ENCODE data around the gene MAP3K12. TPM values are rescaled to one million over a fixed set of nuclear protein-coding genes. Genes with fewer than 3 reads are reported as not detected.
A peak's percentile ranks its signal among the peaks of the same experiment; 100 is the strongest.

MAP3K12 gene
- total RNA-seq, 1 donor, result 4.6 TPM

DNA sequence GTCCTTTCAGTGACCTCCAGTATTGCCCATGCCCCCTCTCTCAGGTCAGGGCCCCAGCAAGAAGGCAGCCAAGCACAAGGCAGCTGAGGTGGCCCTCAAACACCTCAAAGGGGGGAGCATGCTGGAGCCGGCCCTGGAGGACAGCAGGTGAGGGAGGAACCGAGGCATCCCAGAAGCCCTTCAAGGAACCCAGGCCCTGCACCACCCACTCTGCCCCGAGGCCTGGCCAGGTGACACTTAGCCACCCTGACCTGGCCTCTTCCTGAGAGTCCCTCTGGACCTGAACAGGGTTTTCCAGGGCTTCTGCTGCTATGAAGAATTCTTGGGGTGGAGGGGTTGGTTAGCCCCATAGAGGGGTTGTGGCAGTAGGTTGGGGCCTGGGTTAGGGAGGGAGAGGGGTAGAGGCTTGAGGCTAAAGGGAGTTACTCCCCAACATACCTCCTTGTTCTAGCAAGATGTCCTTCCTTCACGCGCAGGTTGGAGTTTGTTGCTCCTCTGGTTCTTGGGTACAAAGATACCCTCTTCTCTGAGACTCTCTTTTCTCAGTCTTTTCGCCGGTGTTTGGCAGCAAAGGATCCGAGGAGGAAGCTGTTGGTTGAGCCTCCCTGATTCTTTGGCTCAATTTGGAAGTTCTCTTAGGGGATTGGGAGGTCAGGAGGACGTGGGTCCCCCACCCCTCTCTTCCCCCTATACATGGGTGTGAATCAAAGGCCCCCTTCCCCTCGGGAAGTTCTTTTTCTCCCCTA, 3.9 kb upstream of the MAP3K12 start:
- no peaks in the 10 kb centered on the region for H3K27me3 ChIP-seq (ENCODE audit: insufficient read depth, low read length)

DNA sequence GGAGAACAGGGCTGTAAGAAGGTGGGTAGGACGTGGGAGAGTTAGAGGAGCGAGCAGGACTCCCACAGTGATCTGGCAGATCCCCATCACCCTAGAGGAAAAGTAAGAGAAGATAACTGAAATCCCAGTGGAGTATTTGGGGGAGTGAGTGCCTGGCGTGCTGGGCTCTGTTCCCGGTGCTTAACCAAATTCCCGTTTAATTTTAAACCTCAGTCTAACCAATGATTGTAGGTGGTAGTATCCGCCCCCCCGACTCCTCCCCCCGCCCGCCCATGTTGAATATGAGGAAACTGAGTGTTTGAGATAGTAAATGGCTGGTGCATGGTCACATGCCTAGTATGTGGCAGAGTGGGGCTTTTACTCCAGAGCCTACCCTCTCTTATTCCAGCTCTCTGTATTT, 3.1 kb upstream of the MAP3K12 start:
- Histone ChIP-seq H3K4me3 (ENCODE audit: low read length) (no peak overlapping the region), H3K9me3 (ENCODE audit: low read depth, low read length) (no peaks in the 10 kb centered on the region), H3K4me1 (ENCODE audit: insufficient read depth, low read length) (peaks cover 33% of the 10 kb centered on the region), H3K27me3 (ENCODE audit: insufficient read depth, low read length) (no peaks in the 10 kb centered on the region)

More for the DNA sequence above, 3.9 kb upstream of the MAP3K12 start:
- Histone ChIP-seq H3K9me3 (ENCODE audit: low read depth, low read length) (no peaks in the 10 kb centered on the region), H3K4me1 (ENCODE audit: insufficient read depth, low read length) (peaks cover 33% of the 10 kb centered on the region), H3K4me3 (ENCODE audit: low read length) (no peak overlapping the region)

DNA sequence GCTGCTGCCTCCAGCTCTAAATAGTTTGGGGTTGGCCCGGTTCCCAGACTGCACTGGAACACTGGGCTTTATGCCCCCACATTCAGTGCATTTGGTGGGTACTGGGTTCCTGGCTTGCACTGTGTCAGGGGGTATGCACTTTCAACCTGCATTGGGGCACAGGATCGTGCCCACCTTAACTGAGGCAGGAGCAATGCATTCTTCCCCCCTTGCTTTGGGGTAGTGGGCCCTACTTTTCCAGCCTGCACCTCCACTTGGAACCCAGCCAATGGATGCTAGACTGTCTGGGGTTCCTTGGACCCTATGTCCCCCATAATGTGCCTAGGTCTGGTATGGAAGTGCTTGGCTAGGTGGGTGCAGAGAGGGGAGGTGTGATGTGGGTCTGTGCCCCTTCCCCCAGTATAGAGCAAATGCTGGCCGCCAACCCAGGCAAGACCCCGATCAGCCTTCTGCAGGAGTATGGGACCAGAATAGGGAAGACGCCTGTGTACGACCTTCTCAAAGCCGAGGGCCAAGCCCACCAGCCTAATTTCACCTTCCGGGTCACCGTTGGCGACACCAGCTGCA, 2.4 kb upstream of the MAP3K12 start:
- Histone ChIP-seq H3K4me1 (ENCODE audit: insufficient read depth, low read length) (peaks cover 36% of the 10 kb centered on the region), H3K27me3 (ENCODE audit: insufficient read depth, low read length) (no peaks in the 10 kb centered on the region), H3K9me3 (ENCODE audit: low read depth, low read length) (no peaks in the 10 kb centered on the region), H3K4me3 (ENCODE audit: low read length) (peak overlapping the region; percentile 60)

DNA sequence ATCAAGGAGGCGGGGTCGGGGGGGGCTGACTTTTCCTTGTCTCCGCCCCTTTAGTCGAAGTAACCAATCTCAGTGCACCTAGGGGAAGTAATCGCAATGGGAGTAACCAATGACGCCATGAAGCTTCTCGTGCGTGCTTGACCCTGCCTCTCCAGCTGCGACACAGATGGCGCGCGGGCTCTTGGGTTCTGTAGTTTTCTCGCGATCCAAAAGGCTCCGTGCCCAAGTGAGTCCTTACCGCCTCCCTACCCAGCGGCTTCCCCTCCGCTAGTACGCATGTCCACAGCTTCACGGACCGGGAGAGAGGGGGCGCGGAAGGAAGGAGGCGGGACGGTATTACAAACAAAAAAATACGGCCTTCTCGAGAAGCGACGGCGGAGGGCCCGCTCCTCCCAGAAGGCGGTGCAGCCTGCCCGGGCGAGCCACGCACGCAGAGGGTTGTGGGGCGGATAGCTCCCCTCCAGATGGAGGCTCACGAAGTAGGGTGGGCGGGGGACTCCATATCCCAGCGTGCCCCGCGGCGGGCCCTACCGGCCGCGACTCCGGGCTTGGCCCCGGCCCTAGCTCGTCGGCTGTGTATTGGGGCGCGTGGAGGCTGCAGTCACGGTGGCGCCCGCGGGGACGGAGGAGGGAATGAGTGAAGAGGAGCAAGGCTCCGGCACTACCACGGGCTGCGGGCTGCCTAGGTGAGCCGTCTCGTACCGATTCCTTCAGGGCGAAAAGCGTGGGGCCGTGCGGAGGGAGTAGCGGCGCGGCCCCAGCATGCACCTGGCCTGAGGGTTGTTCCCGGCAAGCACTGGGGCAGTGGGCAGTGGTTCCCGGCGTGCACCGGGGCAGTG, 1.7 kb upstream of the MAP3K12 start, which contains the start of gene TARBP2:
Gene TARBP2, plus strand, starts transcription at position 508 of the 839 bp plus-strand sequence. Its CDS starts 126 bp downstream, at position 634.
- peak within 1 kb of the TSS; percentile 60 for H3K4me3 ChIP-seq (ENCODE audit: low read length)
- no peaks in the 10 kb centered on the region for H3K9me3 ChIP-seq (ENCODE audit: low read depth, low read length)
- H3K4me1 ChIP-seq (ENCODE audit: insufficient read depth, low read length), result peaks cover 41% of the 10 kb centered on the region
- no peaks in the 10 kb centered on the region for H3K27me3 ChIP-seq (ENCODE audit: insufficient read depth, low read length)

DNA sequence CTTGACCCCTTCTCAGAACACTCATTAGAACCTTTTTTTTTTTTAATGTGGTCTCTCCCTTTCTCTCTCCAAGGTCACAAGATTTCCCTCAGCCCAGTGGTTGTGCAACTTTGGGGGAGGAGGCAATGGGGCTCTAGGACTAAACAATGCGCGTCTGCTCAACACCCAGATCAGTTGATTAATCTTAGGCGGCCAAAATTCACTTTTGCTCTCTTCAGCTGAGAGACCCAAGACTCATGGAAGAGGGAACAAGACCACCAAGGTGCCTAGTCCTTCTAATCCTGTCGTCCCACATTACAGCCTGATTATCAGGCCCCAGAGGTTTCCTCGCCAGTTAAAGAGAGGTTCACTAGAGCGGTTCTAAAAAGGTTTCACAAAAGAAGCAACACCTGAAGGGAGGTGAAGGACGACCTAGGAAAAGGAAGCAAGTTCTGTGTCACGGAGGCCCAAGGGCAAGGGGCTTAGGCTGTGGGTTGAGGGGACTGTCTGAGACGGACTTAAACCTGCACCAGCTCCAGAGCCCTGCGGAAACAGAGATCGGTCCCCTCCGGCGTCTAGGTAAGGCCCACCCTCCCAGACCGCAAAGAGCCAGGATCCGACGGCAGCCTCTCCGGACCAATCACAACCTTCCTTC, 1.0 kb upstream of the MAP3K12 start:
- peak overlapping the region; percentile 60 for H3K4me3 ChIP-seq (ENCODE audit: low read length)
- H3K9me3 ChIP-seq (ENCODE audit: low read depth, low read length), result no peaks in the 10 kb centered on the region
- H3K27me3 ChIP-seq (ENCODE audit: insufficient read depth, low read length), result no peaks in the 10 kb centered on the region
- peaks cover 43% of the 10 kb centered on the region for H3K4me1 ChIP-seq (ENCODE audit: insufficient read depth, low read length)

DNA sequence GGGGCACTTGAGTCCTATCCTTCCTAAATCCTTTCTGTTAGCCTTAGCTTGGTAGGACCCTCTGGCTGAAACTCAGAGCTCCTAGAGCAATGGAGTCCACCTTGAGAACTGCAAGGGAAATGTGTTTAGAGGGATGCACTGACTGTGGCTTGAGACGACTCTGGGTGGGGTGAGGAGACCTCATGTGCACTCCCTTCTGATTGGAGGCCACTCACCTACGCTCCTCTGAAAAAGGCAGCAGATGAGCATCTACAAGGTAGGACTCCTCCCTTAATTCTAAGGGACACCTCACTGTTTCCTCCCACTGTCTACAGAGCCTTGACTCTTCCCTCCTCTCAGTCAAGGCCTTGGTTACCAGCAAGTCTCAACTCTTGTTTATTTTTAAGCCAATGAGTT, 1.0 kb downstream of the MAP3K12 start:
- no peaks in the 10 kb centered on the region for H3K27me3 ChIP-seq (ENCODE audit: insufficient read depth, low read length)
- peaks cover 55% of the 10 kb centered on the region for H3K4me1 ChIP-seq (ENCODE audit: insufficient read depth, low read length)
- H3K9me3 ChIP-seq (ENCODE audit: low read depth, low read length), result no peaks in the 10 kb centered on the region
- no peak overlapping the region for H3K4me3 ChIP-seq (ENCODE audit: low read length)

DNA sequence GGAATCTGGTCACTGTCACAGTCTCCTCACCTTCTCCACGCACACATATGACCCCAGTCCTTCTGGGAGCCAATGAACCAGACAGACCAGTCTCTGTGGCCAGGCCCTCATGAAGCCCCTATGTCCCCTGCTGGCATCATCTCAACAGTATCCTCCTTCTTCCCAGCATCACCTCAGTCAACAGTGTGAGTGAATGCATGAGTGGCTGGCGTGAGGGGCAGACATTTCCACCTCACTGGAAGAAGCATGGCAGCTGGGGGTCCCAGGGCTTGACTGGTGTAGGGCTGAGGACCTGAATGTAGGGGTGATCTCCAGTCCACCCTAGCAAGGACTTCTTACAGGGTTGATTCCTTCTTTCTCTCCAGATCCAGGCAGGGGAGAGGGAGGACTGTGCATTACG, 1.8 kb downstream of the MAP3K12 start:
- H3K4me3 ChIP-seq (ENCODE audit: low read length), result no peak overlapping the region
- no peaks in the 10 kb centered on the region for H3K27me3 ChIP-seq (ENCODE audit: insufficient read depth, low read length)
- no peaks in the 10 kb centered on the region for H3K9me3 ChIP-seq (ENCODE audit: low read depth, low read length)
- peaks cover 53% of the 10 kb centered on the region for H3K4me1 ChIP-seq (ENCODE audit: insufficient read depth, low read length)

DNA sequence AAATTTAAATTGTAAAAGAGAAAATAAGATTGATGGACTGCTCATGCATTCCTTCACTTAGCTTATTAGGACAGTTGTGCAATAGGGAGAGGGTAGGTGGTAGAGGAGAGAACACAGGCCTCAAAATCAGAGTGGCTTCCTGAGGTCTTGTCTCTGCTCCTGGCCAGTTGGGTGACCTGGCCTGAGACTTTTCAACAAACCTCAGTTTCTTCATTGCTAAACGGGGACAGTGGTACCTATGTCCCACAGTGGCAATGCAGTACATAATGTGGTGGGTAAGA, 2.6 kb downstream of the MAP3K12 start:
- Histone ChIP-seq H3K27me3 (ENCODE audit: insufficient read depth, low read length) (no peaks in the 10 kb centered on the region), H3K4me1 (ENCODE audit: insufficient read depth, low read length) (peaks cover 50% of the 10 kb centered on the region), H3K9me3 (ENCODE audit: low read depth, low read length) (no peaks in the 10 kb centered on the region), H3K4me3 (ENCODE audit: low read length) (no peak overlapping the region)

DNA sequence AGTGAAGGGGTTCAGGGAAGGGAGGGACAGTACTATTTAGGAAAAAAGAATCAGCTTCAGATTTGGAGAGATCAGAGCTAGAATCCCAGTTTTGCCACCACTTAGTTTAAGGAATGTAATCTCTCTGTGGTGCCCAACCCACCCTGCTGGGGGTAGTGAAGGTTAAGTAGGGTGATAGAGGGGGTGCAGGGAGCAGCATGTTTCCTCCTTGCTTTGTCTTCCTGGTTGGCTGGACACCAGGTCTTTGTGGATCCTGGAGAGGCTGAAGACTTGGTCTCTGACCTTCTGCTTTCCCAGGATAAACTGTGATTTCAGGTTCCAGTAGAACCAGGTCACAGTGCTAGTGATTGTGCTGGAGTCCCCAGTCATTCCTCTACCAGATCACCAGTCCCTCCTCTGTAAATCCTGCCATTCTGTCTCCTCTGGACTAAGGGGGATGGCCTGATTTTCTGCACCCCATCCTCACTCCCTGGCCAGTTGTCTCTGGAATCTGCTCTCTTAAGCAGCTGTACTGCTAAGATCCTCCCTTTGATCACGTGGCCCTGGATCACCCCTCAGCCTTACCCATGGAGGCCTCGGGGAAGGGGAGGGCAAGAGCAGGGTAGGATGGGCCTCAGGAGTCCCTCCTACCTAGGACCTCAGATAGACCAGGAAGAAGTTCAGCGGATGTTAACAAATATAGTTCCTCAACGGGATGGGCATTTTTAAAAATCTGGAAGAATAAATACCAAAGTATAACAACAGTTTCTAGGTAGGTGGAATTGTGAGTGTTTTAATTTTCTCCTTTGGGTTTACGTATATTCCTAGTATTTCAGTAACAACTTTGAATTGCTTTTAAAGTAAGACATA, 3.1 kb downstream of the MAP3K12 start:
- no peaks in the 10 kb centered on the region for H3K27me3 ChIP-seq (ENCODE audit: insufficient read depth, low read length)
- no peaks in the 10 kb centered on the region for H3K9me3 ChIP-seq (ENCODE audit: low read depth, low read length)
- no peak overlapping the region for H3K4me3 ChIP-seq (ENCODE audit: low read length)
- H3K4me1 ChIP-seq (ENCODE audit: insufficient read depth, low read length), result peaks cover 46% of the 10 kb centered on the region

DNA sequence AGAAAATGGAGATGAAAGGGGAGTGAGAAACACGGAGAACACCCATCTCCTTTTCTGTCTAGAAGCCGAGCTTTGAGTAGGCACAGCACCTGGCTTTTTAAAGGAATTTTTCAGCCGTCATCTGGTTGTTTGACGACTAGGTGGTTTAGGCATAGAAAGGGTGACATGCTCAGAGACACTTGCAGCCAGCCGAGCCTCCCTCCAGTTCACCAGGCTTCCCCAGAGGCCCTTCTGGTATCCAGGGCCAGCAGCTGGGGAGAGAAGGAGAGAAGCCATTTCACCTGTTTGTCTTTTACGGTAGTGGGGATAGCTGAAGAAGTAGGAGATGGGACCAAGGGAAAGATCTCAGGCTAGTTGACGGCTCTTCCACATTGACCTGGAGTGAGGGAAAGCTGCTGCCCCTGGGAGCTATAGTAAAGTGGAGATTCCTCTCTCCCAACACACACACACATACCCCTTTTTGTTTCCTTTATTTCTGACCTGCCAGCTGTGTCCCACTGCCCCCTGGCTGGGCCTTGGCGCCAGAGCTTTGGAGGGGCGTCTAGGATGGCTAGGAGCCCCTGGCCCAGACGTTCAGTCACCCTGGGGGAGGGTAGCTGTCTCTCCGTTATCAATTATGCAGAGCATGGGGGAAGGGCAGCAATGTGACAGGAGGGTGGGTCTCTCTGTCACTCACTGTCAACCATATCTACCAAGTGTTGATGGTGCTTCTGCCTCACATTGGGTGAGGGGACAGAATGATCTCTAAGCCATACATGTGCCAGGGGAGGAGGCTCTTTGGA, 5.5 kb downstream of the MAP3K12 start:
- Histone ChIP-seq H3K4me1 (ENCODE audit: insufficient read depth, low read length) (peaks cover 35% of the 10 kb centered on the region), H3K27me3 (ENCODE audit: insufficient read depth, low read length) (no peaks in the 10 kb centered on the region), H3K4me3 (ENCODE audit: low read length) (peak overlapping the region; percentile 37), H3K9me3 (ENCODE audit: low read depth, low read length) (no peaks in the 10 kb centered on the region)

DNA sequence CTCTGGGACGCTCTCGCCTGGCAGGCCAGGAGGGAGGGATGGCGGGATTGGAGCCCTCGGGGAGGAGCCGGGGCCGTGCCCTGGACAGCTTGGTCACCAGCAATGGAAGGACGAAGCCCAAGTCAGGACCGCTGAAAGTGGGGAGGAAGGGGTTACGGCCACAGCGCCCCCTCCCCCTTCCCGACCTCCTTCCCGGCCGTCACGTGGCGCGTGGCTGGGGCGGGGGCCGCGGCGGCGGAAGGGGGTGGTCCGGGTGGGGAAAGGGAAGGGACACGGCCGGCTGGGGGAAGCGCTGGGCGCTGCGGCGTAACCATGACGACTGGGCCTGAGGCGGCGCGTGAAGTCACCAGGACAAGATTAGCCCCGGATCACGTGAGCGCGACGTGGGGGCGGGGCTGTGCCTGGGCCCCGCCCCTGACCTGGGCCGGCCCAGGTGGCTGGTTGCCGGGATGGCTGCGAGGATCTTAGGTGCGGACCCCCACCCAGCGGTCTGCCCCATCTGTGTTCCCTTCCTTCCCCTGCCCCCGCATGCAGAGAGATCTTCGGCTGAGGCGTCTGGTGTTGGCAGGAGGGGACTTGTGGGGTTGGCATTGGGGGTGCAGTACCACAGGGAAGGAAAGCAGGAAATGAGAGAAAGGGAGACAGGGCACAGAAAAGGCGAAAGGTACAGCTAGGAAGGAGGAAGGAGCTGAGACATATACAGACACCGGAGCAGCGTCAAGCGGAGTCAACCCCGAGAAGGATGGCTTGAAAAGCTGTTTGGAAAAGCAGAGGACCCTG, 6.2 kb downstream of the MAP3K12 start:
- Histone ChIP-seq H3K4me3 (ENCODE audit: low read length) (peak overlapping the region; percentile 37), H3K4me1 (ENCODE audit: insufficient read depth, low read length) (peaks cover 28% of the 10 kb centered on the region), H3K9me3 (ENCODE audit: low read depth, low read length) (no peaks in the 10 kb centered on the region), H3K27me3 (ENCODE audit: insufficient read depth, low read length) (no peaks in the 10 kb centered on the region)

DNA sequence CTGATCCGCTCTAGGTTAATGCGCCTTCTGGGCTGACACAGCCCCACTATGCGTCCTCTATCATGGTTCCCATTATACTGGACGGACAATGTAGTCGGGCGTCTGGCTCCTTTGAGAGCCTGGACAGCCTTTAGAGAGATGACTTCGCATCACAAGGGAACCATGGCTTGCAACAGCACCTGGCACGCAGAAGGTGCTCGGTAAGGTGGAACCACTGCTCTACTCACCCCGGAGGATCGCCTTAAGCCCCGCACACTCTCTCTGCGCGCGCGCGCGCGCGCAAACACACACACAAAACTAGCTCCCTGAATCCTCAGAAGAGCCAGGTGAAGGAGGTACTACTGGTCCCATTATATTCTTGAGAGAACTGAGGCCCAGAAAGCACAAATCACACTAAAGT, 7.1 kb downstream of the MAP3K12 start:
- no peak overlapping the region for H3K4me3 ChIP-seq (ENCODE audit: low read length)
- no peaks in the 10 kb centered on the region for H3K9me3 ChIP-seq (ENCODE audit: low read depth, low read length)
- no peaks in the 10 kb centered on the region for H3K27me3 ChIP-seq (ENCODE audit: insufficient read depth, low read length)
- peaks cover 28% of the 10 kb centered on the region for H3K4me1 ChIP-seq (ENCODE audit: insufficient read depth, low read length)

DNA sequence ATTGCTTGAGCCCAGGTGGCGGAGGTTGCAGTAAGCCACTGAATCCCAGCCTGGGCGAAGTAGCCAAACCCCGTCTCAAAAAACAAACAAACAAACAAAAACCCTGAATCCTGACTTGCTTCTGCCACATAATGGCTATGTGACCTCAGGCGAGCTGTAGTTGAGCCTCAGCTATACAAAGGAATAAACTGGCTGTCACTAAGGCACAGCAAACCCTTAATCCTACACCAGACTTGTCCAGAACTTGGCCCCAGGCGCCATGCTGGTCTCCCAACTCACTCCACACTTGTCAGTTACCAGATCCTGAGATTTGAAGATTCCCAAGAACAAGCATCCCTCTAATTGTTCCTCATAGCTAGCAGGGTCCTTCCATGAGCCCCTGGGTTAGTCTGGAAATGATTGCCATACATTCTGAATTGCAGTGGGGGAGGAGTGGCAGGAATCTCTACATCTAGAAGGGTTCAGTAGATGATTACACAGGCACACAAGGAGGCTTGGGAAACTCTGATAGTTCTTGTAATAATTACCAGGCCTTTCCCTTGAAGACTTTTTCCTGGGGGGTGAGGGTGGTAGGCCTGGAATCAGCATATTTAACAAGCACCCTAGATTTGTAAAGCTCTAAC, 9.9 kb downstream of the MAP3K12 start:
- Histone ChIP-seq H3K4me3 (ENCODE audit: low read length) (no peak overlapping the region), H3K4me1 (ENCODE audit: insufficient read depth, low read length) (peaks cover 17% of the 10 kb centered on the region), H3K9me3 (ENCODE audit: low read depth, low read length) (no peaks in the 10 kb centered on the region)

More for the DNA sequence above, 9.9 kb downstream of the MAP3K12 start:
- no peaks in the 10 kb centered on the region for H3K27me3 ChIP-seq (ENCODE audit: insufficient read depth, low read length)

All from mononuclear cell (primary cell).